Lower leg skin (tissue), 4 donors: ENCODE measurements around the gene GATAD2B. TPM values are rescaled to one million over a fixed set of nuclear protein-coding genes. Genes with fewer than 3 reads are reported as not detected.

ENCODE experiments used
- DNase-seq, 2 donors: peaks; one replicate each; pipeline ENCODE4 v3.0.0-alpha.2; 2019; ENCODE audit warnings: low spot score in 2 of 2
- H3K4me3 ChIP-seq: fragments of 200-600 bp; sonication (generic); 2 replicates; pipeline ENCODE4 v1.5.1; 2017; ENCODE audit warnings: mild to moderate bottlenecking, low read depth; ENCODE audit not compliant: poor library complexity, severe bottlenecking
- POLR2A ChIP-seq, 2 donors: fragments of 450-650 bp; IDR thresholded peaks; one replicate each; pipeline ENCODE4 v1.6.1; 2016 to 2017; ENCODE audit warnings: antibody characterized with exemption in 2 of 2, mild to moderate bottlenecking in 1 of 2, moderate library complexity in 1 of 2
- WGBS, 2 donors: methylation state at CpG; one replicate each; pipeline ENCODE4 v1.1.5; 2018; 5-methylcytosine and 5-hydroxymethylcytosine counted together
- intact Hi-C: fragments of 100-400 bp; cut with DNase I; formaldehyde crosslinking; loops from one replicate; pipeline ENCODE4 v1.15.0; 2023; ENCODE audit warnings: low total_unique reads
- total RNA-seq, 4 donors: library from RNA; depleted of rRNA; stranded (reverse); fragments of >200 nt; gene quantifications; one replicate each; pipeline ENCODE4 v1.1.0, GENCODE V29; 2016
- TF ChIP-seq, protein P1 (sequence below), 3 donors: fragments of 450-650 bp; IDR thresholded peaks; one replicate each; pipeline ENCODE4 v1.5.1; 2016; ENCODE audit warnings: antibody characterized with exemption in 3 of 3, mild to moderate bottlenecking in 3 of 3, moderate library complexity in 2 of 3

GATAD2B gene
- total RNA-seq, 4 donors from 2014 or later = 24.1 to 49.3 (median 29.3) TPM

DNA sequence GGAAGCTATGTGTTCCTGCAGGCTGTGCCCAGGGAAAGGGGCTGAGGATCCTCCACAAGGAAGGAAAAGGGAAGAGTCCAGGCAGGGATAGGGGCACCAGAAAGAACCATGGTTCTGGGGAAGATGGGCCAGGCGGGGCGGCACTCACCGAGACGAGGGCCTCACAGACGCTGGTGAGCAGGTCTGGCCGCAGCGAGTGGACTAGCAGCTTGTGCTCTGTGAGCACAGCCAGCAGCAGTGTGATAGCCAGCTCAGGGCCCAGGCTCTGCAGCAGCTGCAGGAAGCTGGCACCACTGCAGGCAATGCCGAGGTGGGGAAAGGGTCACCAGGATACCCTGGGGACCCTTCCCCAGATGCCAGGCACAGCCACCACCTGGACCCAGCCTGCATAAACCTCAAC, 18.0 kb upstream of the GATAD2B start:
- H3K4me3 ChIP-seq = no peak overlapping the region
- no peak for DNase-seq
- WGBS, 2 donors = 92 to 97% methylated on average over 8 of the region's 8 CpGs
- intact Hi-C loops = no loop called here
- TF ChIP-seq, protein P1, sequence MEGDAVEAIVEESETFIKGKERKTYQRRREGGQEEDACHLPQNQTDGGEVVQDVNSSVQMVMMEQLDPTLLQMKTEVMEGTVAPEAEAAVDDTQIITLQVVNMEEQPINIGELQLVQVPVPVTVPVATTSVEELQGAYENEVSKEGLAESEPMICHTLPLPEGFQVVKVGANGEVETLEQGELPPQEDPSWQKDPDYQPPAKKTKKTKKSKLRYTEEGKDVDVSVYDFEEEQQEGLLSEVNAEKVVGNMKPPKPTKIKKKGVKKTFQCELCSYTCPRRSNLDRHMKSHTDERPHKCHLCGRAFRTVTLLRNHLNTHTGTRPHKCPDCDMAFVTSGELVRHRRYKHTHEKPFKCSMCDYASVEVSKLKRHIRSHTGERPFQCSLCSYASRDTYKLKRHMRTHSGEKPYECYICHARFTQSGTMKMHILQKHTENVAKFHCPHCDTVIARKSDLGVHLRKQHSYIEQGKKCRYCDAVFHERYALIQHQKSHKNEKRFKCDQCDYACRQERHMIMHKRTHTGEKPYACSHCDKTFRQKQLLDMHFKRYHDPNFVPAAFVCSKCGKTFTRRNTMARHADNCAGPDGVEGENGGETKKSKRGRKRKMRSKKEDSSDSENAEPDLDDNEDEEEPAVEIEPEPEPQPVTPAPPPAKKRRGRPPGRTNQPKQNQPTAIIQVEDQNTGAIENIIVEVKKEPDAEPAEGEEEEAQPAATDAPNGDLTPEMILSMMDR (IDR thresholded peaks at IDR 0.05) = no peak
- no peak for TF ChIP-seq POLR2A (IDR thresholded peaks at IDR 0.05)

DNA sequence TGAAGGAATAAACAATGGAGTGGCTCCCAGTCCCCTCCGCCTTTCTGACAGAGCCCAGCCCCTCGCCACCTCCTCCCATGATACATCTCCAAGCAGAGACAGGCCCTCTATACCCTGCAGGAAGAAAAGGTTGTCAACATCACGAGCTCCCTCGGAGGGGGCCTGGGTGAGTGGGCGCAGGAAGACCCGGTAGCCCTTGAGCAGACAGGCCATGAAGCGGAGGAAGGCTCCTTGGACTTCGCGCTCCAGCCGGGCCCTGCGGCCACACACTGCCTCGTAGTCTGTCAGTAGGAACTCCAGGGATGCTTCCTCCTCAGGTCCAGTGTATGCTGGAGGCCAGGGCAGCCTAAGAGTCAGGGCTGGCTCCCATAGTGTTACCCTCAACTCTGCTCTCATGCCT, 16.7 kb upstream of the GATAD2B start:
- WGBS, 2 donors = 80 to 92% methylated on average over 3 to 12 of the region's 12 CpGs
- no peak for DNase-seq
- no peak overlapping the region for H3K4me3 ChIP-seq
- intact Hi-C loops = no loop called here
- TF ChIP-seq, protein P1 (IDR thresholded peaks at IDR 0.05) = no peak
- no peak for TF ChIP-seq POLR2A (IDR thresholded peaks at IDR 0.05)

DNA sequence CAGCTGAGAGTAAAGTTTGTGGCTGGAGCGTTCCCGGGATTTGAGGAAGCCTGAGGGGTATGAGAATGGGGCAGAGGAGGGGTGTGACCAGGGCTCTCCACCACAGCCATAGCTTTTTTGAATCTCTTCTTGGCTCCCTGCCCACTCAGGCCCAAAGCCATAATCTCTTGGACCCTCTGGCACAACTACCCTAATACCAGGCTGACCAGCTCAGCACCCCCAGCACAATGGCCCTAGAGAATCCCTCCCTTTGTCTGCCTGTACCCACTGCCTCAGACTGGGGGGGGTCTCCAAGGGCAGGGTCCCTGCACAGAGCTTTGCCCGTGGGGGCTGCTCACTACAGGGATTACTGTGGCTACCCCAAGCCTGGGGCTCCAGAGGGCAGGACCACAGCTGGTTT, 16.2 kb upstream of the GATAD2B start:
- TF ChIP-seq POLR2A (IDR thresholded peaks at IDR 0.05) = no peak
- TF ChIP-seq, protein P1 (IDR thresholded peaks at IDR 0.05) = no peak
- no peak overlapping the region for H3K4me3 ChIP-seq
- whole genome bisulfite sequencing, 2 donors = 77 to 87% methylated on average over 3 of the region's 3 CpGs
- intact Hi-C loops = no loop called here
- DNase-seq = no peak

DNA sequence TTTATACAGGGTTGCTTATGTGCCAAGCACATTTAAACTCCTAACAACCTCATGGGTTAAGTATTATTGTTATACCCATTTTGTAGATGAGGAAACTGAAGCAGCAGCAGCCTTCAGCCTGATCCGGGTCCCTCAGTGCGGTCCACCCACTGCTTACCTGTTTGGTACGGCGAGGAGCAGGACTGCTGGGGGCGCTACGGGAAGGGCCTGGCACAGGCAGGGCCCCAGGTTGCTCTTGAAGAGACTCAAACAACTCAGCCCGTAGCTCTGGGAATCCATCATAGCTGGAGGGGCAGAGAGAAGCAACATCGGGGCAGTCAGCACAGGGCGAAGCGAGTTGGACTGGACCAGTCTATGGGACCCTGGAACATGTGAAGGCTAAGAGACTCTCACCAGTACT, 14.6 kb upstream of the GATAD2B start:
- 95 to 99% methylated on average over 10 of the region's 10 CpGs for WGBS, 2 donors
- no peak for DNase-seq
- H3K4me3 ChIP-seq = no peak overlapping the region
- intact Hi-C loops = no loop called here
- TF ChIP-seq, protein P1 (IDR thresholded peaks at IDR 0.05) = no peak
- no peak for TF ChIP-seq POLR2A (IDR thresholded peaks at IDR 0.05)

DNA sequence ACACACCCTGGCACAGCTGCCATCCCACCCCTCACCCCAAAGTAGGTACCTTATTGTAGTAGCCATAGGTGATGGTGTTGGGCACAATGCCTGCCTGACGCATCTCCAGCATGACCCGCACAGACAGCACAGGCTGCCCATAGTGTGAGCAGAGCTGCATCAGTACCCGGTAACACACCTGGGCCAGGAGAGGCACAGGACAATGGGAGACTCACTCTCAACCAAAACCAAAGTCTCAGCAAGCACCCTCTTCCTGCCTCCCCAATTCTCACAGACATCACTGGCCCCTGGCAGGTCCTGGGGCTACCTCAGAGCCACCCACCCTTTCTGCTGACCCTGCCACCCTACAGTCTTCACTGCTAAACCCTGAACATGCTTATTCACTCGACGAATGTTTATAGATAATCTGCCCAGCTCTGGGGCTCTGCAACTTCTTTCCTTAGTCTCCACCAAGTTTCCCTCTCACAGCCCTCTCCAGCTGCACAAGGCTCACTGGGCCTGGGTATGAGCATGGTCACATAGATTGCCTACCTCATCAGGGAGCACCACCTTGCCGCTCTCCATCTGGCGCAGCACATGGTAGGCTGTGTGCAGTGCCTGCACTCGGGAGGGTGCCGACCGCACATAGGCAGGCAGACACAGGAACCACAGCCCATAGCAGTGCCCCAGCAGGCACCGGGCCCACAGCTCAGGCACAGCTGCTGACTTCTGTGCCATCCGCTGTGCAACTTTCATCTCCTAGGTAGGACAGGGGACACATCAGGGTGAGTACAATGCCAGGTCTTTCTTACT, 13.4 kb upstream of the GATAD2B start:
- 96 to 98% methylated on average over 11 to 12 of the region's 12 CpGs for WGBS, 2 donors
- intact Hi-C loops = no loop called here
- no peak for DNase-seq
- TF ChIP-seq, protein P1 (IDR thresholded peaks at IDR 0.05) = no peak
- no peak for TF ChIP-seq POLR2A (IDR thresholded peaks at IDR 0.05)
- no peak overlapping the region for H3K4me3 ChIP-seq

DNA sequence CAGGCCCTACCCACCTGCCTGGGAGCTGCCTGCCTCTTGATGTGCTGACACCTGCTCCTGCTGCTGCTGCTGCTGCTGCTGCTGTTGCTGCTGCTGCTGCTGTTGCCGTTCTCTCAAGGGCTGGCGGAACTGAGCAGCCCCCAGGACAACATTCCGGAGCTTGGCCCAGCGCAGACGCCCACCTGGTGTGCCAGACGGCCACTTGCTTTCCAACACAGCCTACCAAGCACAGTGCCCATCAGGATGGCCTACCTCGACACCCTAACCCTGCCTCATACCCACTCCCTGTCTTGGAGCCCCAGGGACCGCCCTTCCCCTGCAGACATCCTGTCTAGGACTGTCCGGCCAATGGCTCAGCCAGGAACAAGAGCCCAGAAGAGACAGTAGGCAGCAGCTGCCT, 12.0 kb upstream of the GATAD2B start:
- DNase-seq = no peak
- WGBS, 2 donors = 95% methylated on average over 9 of the region's 9 CpGs
- intact Hi-C loops = no loop called here
- no peak overlapping the region for H3K4me3 ChIP-seq
- no peak for TF ChIP-seq POLR2A (IDR thresholded peaks at IDR 0.05)
- TF ChIP-seq, protein P1 (IDR thresholded peaks at IDR 0.05) = no peak
